GM18526 (cell line): ENCODE results near the gene KCNH2.

Experiments
- POLR2A ChIP-seq: IDR thresholded peaks from 3 replicates; pipeline ENCODE4 v1.6.1; 2011; ENCODE audit not compliant: insufficient read length; ENCODE audit errors: extremely low read depth

Gene KCNH2

DNA sequence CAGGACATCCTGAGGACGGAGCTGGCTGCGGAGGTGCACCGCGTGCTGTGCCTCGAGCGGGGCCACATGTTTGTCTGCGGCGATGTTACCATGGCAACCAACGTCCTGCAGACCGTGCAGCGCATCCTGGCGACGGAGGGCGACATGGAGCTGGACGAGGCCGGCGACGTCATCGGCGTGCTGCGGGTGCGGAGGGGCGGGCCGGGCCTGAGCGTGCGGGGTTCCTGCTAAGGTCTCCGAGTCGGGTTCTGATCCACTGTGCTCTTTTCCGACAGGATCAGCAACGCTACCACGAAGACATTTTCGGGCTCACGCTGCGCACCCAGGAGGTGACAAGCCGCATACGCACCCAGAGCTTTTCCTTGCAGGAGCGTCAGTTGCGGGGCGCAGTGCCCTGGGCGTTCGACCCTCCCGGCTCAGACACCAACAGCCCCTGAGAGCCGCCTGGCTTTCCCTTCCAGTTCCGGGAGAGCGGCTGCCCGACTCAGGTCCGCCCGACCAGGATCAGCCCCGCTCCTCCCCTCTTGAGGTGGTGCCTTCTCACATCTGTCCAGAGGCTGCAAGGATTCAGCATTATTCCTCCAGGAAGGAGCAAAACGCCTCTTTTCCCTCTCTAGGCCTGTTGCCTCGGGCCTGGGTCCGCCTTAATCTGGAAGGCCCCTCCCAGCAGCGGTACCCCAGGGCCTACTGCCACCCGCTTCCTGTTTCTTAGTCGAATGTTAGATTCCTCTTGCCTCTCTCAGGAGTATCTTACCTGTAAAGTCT lies 35.8 kb upstream of the KCNH2 start:
- TF ChIP-seq POLR2A: no peak

DNA sequence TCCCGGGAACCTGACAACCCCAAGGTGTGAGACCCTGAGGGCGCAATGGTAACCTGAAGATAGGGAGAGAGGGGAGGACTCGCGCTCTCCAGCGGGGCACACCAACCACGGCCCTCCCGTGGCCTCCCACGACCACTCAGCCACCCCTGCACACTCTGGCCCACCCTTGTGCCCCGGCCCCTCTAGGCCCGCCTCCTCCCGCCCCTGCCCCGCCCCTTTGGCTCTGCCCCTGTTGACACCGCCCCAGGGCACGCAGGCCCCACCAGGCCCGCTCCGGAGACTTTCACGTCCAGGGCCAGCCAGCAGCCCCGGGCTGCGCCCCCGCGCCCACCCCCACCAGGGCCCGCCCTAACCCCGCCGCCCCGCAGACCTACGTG lies 35.2 kb upstream of the KCNH2 start:
- no peak for TF ChIP-seq POLR2A

- TF ChIP-seq POLR2A: no peak
Measured at GRCh38 chr7:151012911-151013347, 34.8 kb upstream of the KCNH2 start.

DNA sequence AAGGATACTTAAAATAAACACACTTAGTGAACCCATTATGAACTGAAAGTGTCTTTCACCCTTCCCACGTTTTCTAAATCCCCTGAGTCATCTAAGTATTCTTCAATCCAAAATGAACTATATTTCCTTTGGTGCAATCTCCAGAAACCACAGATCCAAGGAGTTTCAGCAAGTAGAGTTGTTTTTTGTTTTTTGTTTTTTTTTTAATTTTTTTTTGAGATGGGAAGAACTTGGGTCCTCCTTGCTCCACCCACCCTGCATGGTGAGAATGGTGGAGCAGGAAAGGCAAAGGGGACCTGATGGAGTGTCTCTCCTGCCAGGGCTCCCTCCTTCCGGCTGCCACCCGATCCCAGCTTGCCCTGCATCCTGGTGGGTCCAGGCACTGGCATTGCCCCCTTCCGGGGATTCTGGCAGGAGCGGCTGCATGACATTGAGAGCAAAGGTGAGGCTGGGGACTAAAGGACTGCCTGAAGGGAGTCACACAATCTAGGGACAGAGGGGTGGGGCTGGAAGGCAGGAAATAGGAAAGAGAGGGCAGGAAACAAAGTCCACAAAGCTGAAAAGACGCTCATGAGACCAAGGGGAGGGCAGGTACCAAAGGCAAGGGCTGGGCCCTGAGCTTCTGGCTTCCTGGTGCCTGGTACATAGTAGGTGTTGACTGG lies 34.0 kb upstream of the KCNH2 start:
- no peak for TF ChIP-seq POLR2A

DNA sequence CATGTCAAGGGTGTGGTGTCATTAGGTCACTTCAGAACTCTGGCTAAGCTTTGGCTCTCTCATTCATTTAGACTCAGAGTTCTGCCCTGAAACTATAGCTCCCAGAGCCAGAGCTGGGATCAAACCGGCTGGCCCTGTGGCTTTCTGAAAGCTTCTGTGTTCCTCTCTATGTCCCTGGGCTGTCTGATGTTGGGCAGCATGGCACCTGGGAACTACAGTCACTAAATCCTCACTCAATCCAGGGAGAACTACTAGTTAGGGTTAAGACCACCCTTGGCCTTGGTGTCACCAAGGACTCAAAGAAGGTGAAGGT lies 32.9 kb upstream of the KCNH2 start:
- no peak for TF ChIP-seq POLR2A

- TF ChIP-seq POLR2A: no peak
Measured at GRCh38 chr7:151010307-151011096, 32.4 kb upstream of the KCNH2 start.

- no peak for TF ChIP-seq POLR2A
Measured at GRCh38 chr7:151010037-151010306, 31.9 kb upstream of the KCNH2 start.

DNA sequence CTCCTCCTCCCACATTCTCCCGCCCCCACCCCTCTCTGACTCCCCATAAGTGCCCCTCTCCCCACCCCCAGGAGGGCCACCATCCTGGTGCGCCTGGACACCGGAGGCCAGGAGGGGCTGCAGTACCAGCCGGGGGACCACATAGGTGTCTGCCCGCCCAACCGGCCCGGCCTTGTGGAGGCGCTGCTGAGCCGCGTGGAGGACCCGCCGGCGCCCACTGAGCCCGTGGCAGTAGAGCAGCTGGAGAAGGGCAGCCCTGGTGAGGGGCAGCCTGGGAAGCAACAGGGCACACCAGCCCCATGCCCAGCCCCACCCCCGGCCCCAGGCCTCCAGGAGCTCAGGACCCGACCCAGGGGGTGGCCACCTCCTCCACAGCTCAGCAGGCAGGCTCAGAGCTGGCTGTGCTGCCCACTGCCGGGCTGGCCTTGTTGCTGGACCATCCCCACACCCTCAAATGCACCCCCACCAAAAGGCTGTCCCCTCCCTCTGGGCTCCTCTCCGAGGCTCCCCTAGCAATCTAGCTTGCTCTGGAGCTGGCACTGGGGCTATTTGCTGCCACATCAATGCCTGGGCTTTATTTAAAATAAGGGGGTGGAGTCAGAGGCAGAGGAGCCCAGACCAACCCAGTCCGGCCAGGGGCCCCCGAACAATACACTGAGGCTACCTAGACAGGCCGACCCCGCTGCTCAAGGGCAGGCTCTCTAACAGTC lies 31.4 kb upstream of the KCNH2 start:
- no peak for TF ChIP-seq POLR2A

DNA sequence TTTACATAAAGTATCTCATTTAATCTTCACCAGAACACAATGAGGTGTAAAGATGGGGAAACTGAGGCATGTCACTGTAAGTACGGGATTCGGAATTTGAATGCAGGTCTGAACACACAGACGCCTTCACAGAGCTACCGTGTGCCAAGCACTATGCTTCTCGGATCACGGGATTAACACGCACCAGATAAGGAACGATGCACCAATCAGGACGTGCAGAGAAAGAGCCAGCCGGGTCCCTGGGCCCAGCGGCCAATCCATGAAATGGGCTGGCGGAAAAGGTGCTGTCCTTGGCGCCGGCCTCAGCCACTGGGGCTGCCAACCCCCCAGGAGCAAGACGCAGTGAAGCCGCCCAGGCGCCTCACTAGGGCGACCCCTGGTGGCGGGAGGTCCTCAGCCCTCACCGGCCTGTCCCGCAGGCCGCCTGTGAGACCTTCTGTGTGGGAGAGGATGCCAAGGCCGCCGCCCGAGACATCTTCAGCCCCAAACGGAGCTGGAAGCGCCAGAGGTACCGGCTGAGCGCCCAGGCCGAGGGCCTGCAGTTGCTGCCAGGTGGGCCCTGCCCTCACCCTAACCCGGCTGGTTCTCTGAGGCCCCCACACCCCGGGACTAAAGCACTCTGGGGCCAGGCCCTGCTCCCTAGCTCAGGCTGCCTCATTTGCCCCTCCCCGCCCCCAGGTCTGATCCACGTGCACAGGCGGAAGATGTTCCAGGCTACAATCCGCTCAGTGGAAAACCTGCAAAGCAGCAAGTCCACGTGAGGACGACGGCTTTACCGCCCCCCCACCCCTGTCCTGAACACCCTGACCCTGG lies 30.6 kb upstream of the KCNH2 start:
- no peak for TF ChIP-seq POLR2A

GRCh38 chr7:151008143-151008510 lies 30.0 kb upstream of the KCNH2 start:
- no peak for TF ChIP-seq POLR2A

GRCh38 chr7:151007469-151007898 lies 29.4 kb upstream of the KCNH2 start:
- no peak for TF ChIP-seq POLR2A

GRCh38 chr7:151006590-151007300 lies 28.6 kb upstream of the KCNH2 start:
- TF ChIP-seq POLR2A: no peak

DNA sequence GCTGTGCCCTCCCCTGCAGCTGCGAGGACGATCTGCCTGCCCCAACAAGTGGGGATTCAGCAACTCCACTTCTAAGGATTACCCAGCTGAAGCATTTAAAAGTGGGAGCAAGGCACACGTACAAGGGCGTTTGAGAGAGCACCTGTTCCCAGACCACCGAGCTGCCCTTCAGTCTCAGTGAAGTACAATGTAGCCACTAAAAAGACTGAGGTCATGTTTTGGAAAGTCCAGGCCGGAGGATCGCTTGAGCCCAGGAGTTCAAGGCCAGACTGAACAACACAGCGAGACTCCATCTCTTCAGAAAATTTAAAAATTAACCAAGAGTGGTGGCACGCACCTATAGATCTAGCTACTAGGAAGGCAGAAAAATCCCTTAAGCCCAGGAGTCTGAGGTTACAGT lies 27.4 kb upstream of the KCNH2 start:
- TF ChIP-seq POLR2A: no peak

DNA sequence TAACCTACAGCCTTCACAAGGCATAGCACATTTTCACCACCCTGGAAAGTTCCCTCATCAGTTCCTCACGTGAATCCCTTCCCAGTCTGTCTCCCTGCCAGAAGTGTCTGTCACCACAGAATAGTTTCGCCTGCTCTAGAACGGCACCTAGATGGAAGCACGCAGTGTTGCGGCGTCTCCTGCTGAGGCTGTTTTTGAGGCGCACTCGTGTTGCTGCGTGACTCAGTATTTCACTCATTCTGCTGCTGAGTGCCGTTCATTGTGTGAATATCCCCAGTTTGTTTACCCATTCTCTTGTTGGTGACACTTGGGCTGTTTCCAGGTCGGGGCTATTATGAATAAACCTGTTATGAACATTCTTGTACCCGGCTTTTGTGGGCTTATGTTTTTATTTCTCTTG lies 25.5 kb upstream of the KCNH2 start:
- no peak for TF ChIP-seq POLR2A
